Endothelial cell of umbilical vein (primary cell): Measurements from ENCODE around the gene PIGQ.

ENCODE experiments used
- CTCF ChIP-seq, 2 donors: IDR thresholded peaks; 1 replicate in 1 of 2; 2 replicates in 1 of 2; pipeline ENCODE4 v1.5.1; 2011; ENCODE audit warnings: low read length in 2 of 2, mild to moderate bottlenecking in 2 of 2, moderate library complexity in 2 of 2, control low read depth in 1 of 2, inconsistent platforms in 1 of 2, low read depth in 1 of 2; ENCODE audit not compliant: insufficient read depth in 1 of 2; ENCODE audit errors: extremely low read depth in 1 of 2
- EZH2 ChIP-seq: IDR thresholded peaks from 2 replicates; pipeline ENCODE4 v1.6.1; 2012; ENCODE audit warnings: borderline replicate concordance, low read depth, mild to moderate bottlenecking, moderate library complexity, low read length, inconsistent platforms; ENCODE audit not compliant: severe bottlenecking
- FOS ChIP-seq: IDR thresholded peaks from 2 replicates; pipeline ENCODE4 v1.6.1; 2011; ENCODE audit warnings: mild to moderate bottlenecking, low read length, moderate library complexity, borderline replicate concordance; ENCODE audit not compliant: insufficient read depth
- MAX ChIP-seq: IDR thresholded peaks from 2 replicates; pipeline ENCODE4 v1.6.1; 2011; ENCODE audit not compliant: insufficient read depth, insufficient read length
- MYC ChIP-seq: IDR thresholded peaks from one replicate; pipeline ENCODE4 v1.6.1; 2011; ENCODE audit warnings: mild to moderate bottlenecking, low read depth, low read length
- POLR2A ChIP-seq: IDR thresholded peaks from 2 replicates; pipeline ENCODE4 v1.6.1; 2012; ENCODE audit warnings: low read depth, mild to moderate bottlenecking, control low read depth, low read length
- POLR2AphosphoS5 ChIP-seq: IDR thresholded peaks from 2 replicates; pipeline ENCODE4 v1.6.1; 2012; ENCODE audit warnings: low read depth, mild to moderate bottlenecking, control low read depth, low read length, moderate library complexity; ENCODE audit not compliant: insufficient read depth

DNA sequence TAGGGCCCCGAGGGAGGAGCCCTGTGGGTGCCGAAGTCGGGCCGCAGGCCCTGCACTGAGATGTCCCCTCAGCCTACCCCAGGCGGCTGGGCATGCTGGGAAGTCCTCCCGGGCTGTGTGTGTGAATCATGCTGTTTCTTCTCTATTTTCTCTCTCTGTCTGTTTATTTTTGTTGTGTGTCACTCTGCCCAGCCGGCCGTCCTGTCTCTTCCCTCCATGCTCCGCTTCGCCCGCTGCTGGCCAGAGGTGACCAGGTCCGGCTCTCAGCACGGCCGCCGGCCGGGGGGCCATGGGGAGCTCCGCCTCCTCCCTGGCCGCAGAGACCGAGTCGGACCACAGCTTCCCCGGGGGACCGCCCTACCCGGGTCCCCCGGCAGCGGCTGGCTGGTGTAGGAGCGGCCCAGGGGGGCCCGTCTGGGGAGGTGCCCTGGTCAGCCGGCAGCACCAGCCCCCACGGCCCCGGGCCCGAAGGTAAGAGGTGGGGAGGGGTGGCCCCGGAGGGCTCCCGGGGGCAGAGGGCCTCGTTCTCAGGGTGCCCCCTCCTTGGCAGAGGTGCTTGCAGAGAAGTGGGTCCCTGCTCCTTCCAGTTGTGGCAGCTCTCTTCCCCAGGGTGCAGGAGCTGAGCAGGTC lies 29.8 kb upstream of the PIGQ start:
- TF ChIP-seq CTCF (IDR thresholded peaks at IDR 0.05; ENCODE audit: extremely low read depth in 1 of 2, insufficient read depth in 1 of 2, low read depth in 1 of 2, low read length in 2 of 2) = no peak
- TF ChIP-seq POLR2A = no peak
- no peak for TF ChIP-seq EZH2
- TF ChIP-seq MAX = no peak
- TF ChIP-seq MYC = no peak
- no peak for TF ChIP-seq POLR2AphosphoS5
- no peak for TF ChIP-seq FOS
